B cell (primary cell): ENCODE results near the gene MAPK8. TPM values are rescaled to one million over a fixed set of nuclear protein-coding genes. Genes with fewer than 3 reads are reported as not detected.

Source experiments
- ATAC-seq: fragments of 200-7000 bp; cut with Tn5 transposase; one replicate; pipeline ENCODE4 v1.10.0; 2021; ENCODE audit warnings: low read depth, mild to moderate bottlenecking, moderate number of reproducible peaks, moderate library complexity
- CTCF ChIA-PET: fragments of 350-600 bp; sonication (Branson Sonifier 250); formaldehyde crosslinking; loops from one replicate; lab custom pipeline; 2021; ENCODE audit warnings: antibody characterized with exemption, inconsistent platforms; lab: Charles Lee
- POLR2A ChIA-PET: fragments of 350-600 bp; sonication (Branson Sonifier 250); formaldehyde crosslinking; loops from one replicate; lab custom pipeline; 2021; ENCODE audit warnings: antibody characterized with exemption; lab: Charles Lee
- DNase-seq: peaks from one replicate; pipeline ENCODE4 v3.0.0; 2013
- H2AFZ ChIP-seq: 2 replicates; pipeline ENCODE4 v1.6.1; 2012; ENCODE audit warnings: mild to moderate bottlenecking, low read depth, low read length; ENCODE audit not compliant: insufficient read depth, poor library complexity, severe bottlenecking
- H3K27ac ChIP-seq, 2 donors: 1 replicate in 1 of 2; 2 replicates in 1 of 2; pipeline ENCODE4 v1.5.1; 2012 to 2013; ENCODE audit warnings: low read length in 2 of 2, mild to moderate bottlenecking in 2 of 2, moderate library complexity in 1 of 2
- H3K27me3 ChIP-seq, 4 experiments: fragments of 200-600 bp in 1 of 4; sonication (generic) in 1 of 4; replicated peaks in 1 of 4; 1 replicate in 2 of 4; 2 replicates in 2 of 4; pipeline versions ENCODE4 v1.6.1 to v1.7.0; 2013 to 2016; ENCODE audit warnings: low read length in 3 of 4, mild to moderate bottlenecking in 2 of 4, mixed read lengths in 1 of 4, moderate library complexity in 1 of 4; ENCODE audit not compliant: insufficient read depth in 4 of 4, control insufficient read depth in 3 of 4; ENCODE audit errors: control extremely low read depth in 1 of 4
- H3K36me3 ChIP-seq, 2 experiments: replicated peaks in 1 of 2; 1 replicate in 1 of 2; 2 replicates in 1 of 2; pipeline versions ENCODE4 v1.6.1 to v1.7.1; 2013; ENCODE audit warnings: low read length in 1 of 2; ENCODE audit not compliant: insufficient read depth in 2 of 2, control insufficient read depth in 1 of 2; ENCODE audit errors: control extremely low read depth in 1 of 2, extremely low read depth in 1 of 2
- H3K4me1 ChIP-seq, 2 donors: fragments of 200-600 bp in 1 of 2; sonication (generic) in 1 of 2; 1 replicate in 1 of 2; 2 replicates in 1 of 2; pipeline versions ENCODE4 v1.5.1 to v1.6.1; 2013 to 2017; ENCODE audit warnings: low read length in 2 of 2; ENCODE audit not compliant: control insufficient read depth in 2 of 2, insufficient read depth in 2 of 2
- H3K4me2 ChIP-seq: replicated peaks from 2 replicates; pipeline ENCODE3; 2012; ENCODE audit warnings: mild to moderate bottlenecking, low read depth, low read length; ENCODE audit not compliant: poor library complexity, severe bottlenecking
- H3K4me3 ChIP-seq, 5 experiments: fragments of 200-600 bp in 1 of 5; sonication (generic) in 1 of 5; 1 replicate in 3 of 5; 2 replicates in 2 of 5; pipeline versions ENCODE4 v1.5.1 to v1.7.0; 2011 to 2016; ENCODE audit warnings: low read length in 4 of 5, mild to moderate bottlenecking in 4 of 5, low read depth in 2 of 5, control low read depth in 1 of 5, moderate library complexity in 1 of 5; ENCODE audit not compliant: insufficient read depth in 1 of 5; ENCODE audit errors: control extremely low read depth in 1 of 5, extremely low read depth in 1 of 5
- H3K79me2 ChIP-seq: fragments of 200-600 bp; sonication (generic); one replicate; pipeline ENCODE4 v1.6.0; 2016; ENCODE audit warnings: low read length; ENCODE audit not compliant: control insufficient read depth, insufficient read depth
- H3K9ac ChIP-seq: fragments of 200-600 bp; sonication (generic); 2 replicates; pipeline ENCODE4 v1.6.1; 2017; ENCODE audit warnings: mild to moderate bottlenecking, low read length, moderate library complexity
- H3K9me3 ChIP-seq, 3 donors: one replicate each; pipeline versions ENCODE4 v1.6.1 to v1.7.1; 2013; ENCODE audit warnings: low read length in 2 of 3; ENCODE audit not compliant: control insufficient read depth in 2 of 3, insufficient read depth in 1 of 3; ENCODE audit errors: control extremely low read depth in 1 of 3
- H4K20me1 ChIP-seq: 2 replicates; pipeline ENCODE4 v1.6.0; 2012; ENCODE audit warnings: mild to moderate bottlenecking, low read length; ENCODE audit not compliant: insufficient read depth, control insufficient read depth, poor library complexity, severe bottlenecking
- H3K27ac Mint-ChIP-seq: one replicate; pipeline ENCODE4 v1.8.0; 2021; ENCODE audit warnings: mixed read lengths
- H3K27me3 Mint-ChIP-seq: one replicate; pipeline ENCODE4 v1.8.0; 2021; ENCODE audit warnings: mixed read lengths
- H3K4me1 Mint-ChIP-seq: one replicate; pipeline ENCODE4 v1.8.0; 2021; ENCODE audit warnings: mixed read lengths
- H3K4me3 Mint-ChIP-seq: one replicate; pipeline ENCODE4 v1.8.0; 2021; ENCODE audit warnings: mixed read lengths
- H3K9me3 Mint-ChIP-seq: one replicate; pipeline ENCODE4 v1.8.0; 2022; ENCODE audit warnings: mixed read lengths; ENCODE audit not compliant: insufficient read depth
- CTCF ChIP-seq: fragments of 200-600 bp; IDR thresholded peaks from one replicate; pipeline ENCODE4 v1.8.0; 2022; ENCODE audit warnings: antibody characterized with exemption, mild to moderate bottlenecking
- EZH2 ChIP-seq: IDR thresholded peaks from 2 replicates; pipeline ENCODE4 v1.6.1; 2012; ENCODE audit warnings: borderline replicate concordance, low read depth, mild to moderate bottlenecking, moderate library complexity, low read length; ENCODE audit not compliant: insufficient read depth, poor library complexity, severe bottlenecking
- WGBS: methylation state at CpG from one replicate; pipeline ENCODE4 v1.1.5; 2013; ENCODE audit warnings: missing lambda C conversion rate; ENCODE audit not compliant: insufficient coverage; 5-methylcytosine and 5-hydroxymethylcytosine counted together
- intact Hi-C: fragments of 100-400 bp; cut with micrococcal nuclease; formaldehyde crosslinking; loops from one replicate; pipeline ENCODE4 v1.10.0; 2022
- polyA plus RNA-seq: library from polyadenylated mRNA; depleted of rRNA; stranded (reverse); fragments of >200 nt; gene quantifications from 2 replicates; pipeline ENCODE4 v1.2.3, GENCODE V29; 2012
- total RNA-seq, 2 donors: library from RNA; stranded (reverse); fragments of 120-200 nt in 1 of 2; gene quantifications; 1 replicate in 1 of 2; 2 replicates in 1 of 2; pipeline versions ENCODE4 v1.2.3 to v1.2.4, GENCODE V29; 2013 to 2022

MAPK8 gene
- total and polyA plus RNA-seq, 2 donors (not counting 1 experiment from before 2014, with no cell fraction given): 13.7 to 40.0 TPM

- DNase-seq (no peak), ATAC-seq (no peak)
- Histone ChIP-seq H3K36me3 (no peaks in the 10 kb centered on the region), H3K4me3 (no peak overlapping the region), H3K4me2 (no peak overlapping the region), H3K4me1 (no peaks in the 10 kb centered on the region), H3K27ac (no peak overlapping the region), H3K27me3 (no peaks in the 10 kb centered on the region), H2AFZ (no peak overlapping the region), H4K20me1 (peaks cover 9% of the 10 kb centered on the region), H3K9ac (no peak overlapping the region), H3K9me3 (no peaks in the 10 kb centered on the region), H3K79me2 (peaks cover 4% of the 10 kb centered on the region)
- H3K9me3 Mint-ChIP-seq: no peaks in the 10 kb centered on the region
- POLR2A ChIA-PET: no interaction called here
- intact Hi-C loops: no loop called here
- no CpG with 5 or more reads among the region's 2 CpGs for WGBS
- TF ChIP-seq EZH2: no peak
- TF ChIP-seq CTCF: no peak
- no peaks in the 10 kb centered on the region for H3K27me3 Mint-ChIP-seq
- peaks cover 22% of the 10 kb centered on the region for H3K4me1 Mint-ChIP-seq
- H3K4me3 Mint-ChIP-seq: no peak overlapping the region
- CTCF ChIA-PET: no interaction called here
- H3K27ac Mint-ChIP-seq: no peak overlapping the region
These were observed 82.8 kb downstream of the MAPK8 start for GRCh38 chr10:48389272-48389671.

GRCh38 chr10:48389846-48390557 lies 83.5 kb downstream of the MAPK8 start:
- Histone ChIP-seq H3K79me2 (peaks cover 4% of the 10 kb centered on the region), H3K36me3 (no peaks in the 10 kb centered on the region), H4K20me1 (peaks cover 9% of the 10 kb centered on the region), H3K9me3 (no peaks in the 10 kb centered on the region), H3K27me3 (no peaks in the 10 kb centered on the region), H3K4me3 (no peak overlapping the region), H2AFZ (no peak overlapping the region), H3K4me1 (no peaks in the 10 kb centered on the region), H3K9ac (no peak overlapping the region), H3K27ac (no peak overlapping the region), H3K4me2 (no peak overlapping the region)
- DNase-seq (no peak), ATAC-seq (no peak)
- POLR2A ChIA-PET: no interaction called here
- CTCF ChIA-PET: no interaction called here
- WGBS: 88% methylated on average over 2 of the region's 2 CpGs
- Mint-ChIP-seq H3K4me1 (peaks cover 16% of the 10 kb centered on the region), H3K27ac (no peak overlapping the region), H3K27me3 (no peaks in the 10 kb centered on the region), H3K4me3 (no peak overlapping the region), H3K9me3 (no peaks in the 10 kb centered on the region)
- no peak for TF ChIP-seq EZH2
- no peak for TF ChIP-seq CTCF
- intact Hi-C loops: no loop called here
